Spleen (tissue), 7 donors: Measurements from ENCODE around the gene ONECUT3.

ENCODE experiments used
- CTCF ChIP-seq, 11 experiments: fragments of 200-600 bp in 7 of 11; fragments of 450-650 bp in 4 of 11; sonication (generic) in 4 of 11; IDR thresholded peaks in 8 of 11; conservative IDR thresholded peaks in 3 of 11; 1 replicate in 7 of 11; 2 replicates in 4 of 11; pipeline versions ENCODE4 v1.4.0 to v1.8.0; 2016 to 2021; ENCODE audit warnings: antibody characterized with exemption in 11 of 11, inconsistent platforms in 4 of 11, mild to moderate bottlenecking in 1 of 11
- POLR2A ChIP-seq, 3 donors: fragments of 450-650 bp; IDR thresholded peaks; one replicate each; pipeline ENCODE4 v1.5.1; 2017; ENCODE audit warnings: antibody characterized with exemption in 3 of 3, mild to moderate bottlenecking in 1 of 3
- donor health status: DM: no; HTN: no; CAD: no; lungs with moderate emphysema.
- donor health status: DM: no; HTN: no; CAD: no.
- donor health status: DM: no; HTN: no; CAD: no.

- no peak for TF ChIP-seq CTCF (IDR thresholded peaks at IDR 0.05 in 8 of 11, conservative IDR thresholded peaks at IDR 0.05 in 3 of 11)
- no peak for TF ChIP-seq POLR2A (IDR thresholded peaks at IDR 0.05)
These were observed 6.7 kb downstream of the ONECUT3 start for GRCh38 chr19:1760020-1760419.
